ENCODE data around the gene PDE9A. TPM values are rescaled to one million over a fixed set of nuclear protein-coding genes. Genes with fewer than 3 reads are reported as not detected.

PDE9A gene
- total and polyA plus RNA-seq, 2 experiments from 2014 or later = not detected

DNA sequence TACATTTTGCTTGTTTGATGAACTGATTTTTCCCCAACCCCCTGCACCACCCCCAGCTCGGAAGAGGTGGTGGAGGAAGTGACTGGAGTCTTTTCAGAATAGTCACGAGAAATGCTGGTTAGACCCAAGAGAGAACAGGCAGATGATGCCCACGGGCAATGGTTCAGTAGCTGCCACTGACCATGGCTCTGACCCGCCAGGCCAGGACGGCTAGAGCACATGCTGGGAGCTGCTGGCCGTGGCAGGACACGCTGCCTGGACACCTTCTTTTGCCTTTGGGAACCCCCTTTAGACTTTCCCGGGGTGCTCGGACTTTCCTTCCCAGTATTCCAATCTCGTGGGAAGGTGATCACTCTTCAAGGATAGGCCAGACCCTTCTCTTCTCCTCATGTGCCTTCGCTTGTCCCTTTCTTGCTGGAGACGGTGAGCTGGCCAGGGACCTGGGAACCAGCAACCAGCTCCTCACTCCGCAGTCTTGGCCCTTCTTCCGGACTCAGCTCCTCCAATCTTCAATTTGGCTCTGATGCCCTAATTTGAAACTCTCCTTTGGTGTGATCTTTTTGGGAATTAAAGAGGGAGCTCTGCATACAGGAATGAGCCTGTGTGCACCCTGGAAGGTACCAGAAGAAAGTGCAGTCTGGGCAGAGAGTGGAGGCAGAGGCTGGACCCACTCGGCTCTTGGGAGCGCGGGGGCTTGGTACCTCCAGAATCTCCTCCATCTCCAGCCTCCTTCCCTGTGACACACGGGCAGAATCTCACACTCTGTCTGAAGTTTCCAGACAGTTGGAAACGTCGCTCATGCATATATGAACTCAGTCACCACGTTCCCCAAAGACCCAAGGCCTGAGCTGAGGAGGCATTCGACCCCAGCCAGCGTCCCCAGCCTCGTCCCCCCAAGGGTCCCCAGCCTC, 4.0 kb upstream of the PDE9A start:
- Histone ChIP-seq H3K9ac (no peak overlapping the region), H3K9me3 (ENCODE audit: low read depth) (no peaks in the 10 kb centered on the region), H3K9me2 (ENCODE audit: insufficient read depth) (no peaks in the 10 kb centered on the region), H3F3A (ENCODE audit: insufficient read depth) (no peaks in the 10 kb centered on the region), H3K27me3 (replicated peaks; ENCODE audit: insufficient read depth) (peaks cover 32% of the 10 kb centered on the region), H2AFZ (no peak overlapping the region), H3K36me3 (ENCODE audit: low read depth) (no peaks in the 10 kb centered on the region), H3K4me1 (ENCODE audit: insufficient read depth) (no peaks in the 10 kb centered on the region), H3K4me2 (ENCODE audit: unreplicated experiment) (no peak overlapping the region), H3K4me3 (no peak overlapping the region), H4K20me1 (ENCODE audit: insufficient read depth) (no peaks in the 10 kb centered on the region), H3K27ac (no peak overlapping the region), H3K79me2 (ENCODE audit: insufficient read depth) (no peaks in the 10 kb centered on the region)
- TF ChIP-seq EZH2 (IDR thresholded peaks at IDR 0.05; ENCODE audit: insufficient read depth, poor library complexity, severe bottlenecking) = no peak
- no peak for DNase-seq
- in situ Hi-C loops (cut with MboI) = no loop called here
- 71 to 74% methylated on average over 17 to 24 of the region's 24 CpGs for WGBS, 2 experiments (ENCODE audit: low coverage in 1 of 2, low lambda C conversion rate in 2 of 2, missing lambda C conversion rate in 2 of 2)

DNA sequence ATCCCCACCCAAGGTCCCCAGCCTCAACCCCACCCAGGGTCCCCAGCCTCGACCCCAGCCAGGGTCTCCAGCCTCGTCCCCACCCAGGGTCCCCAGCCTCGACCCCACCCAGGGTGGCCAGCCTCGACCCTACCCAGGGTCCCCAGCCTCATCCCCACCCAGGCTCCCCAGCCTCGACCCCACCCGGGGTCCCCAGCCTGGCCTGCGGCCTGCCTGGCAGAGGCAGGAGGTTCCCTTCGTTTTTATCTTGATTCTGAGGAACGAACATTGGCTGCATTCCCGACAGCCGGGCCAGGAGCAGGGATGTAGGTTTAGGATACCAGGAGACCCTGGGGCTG, 3.4 kb upstream of the PDE9A start:
- no peak overlapping the region for H2AFZ ChIP-seq
- H3K9ac ChIP-seq = no peak overlapping the region
- TF ChIP-seq EZH2 (IDR thresholded peaks at IDR 0.05; ENCODE audit: insufficient read depth, poor library complexity, severe bottlenecking) (no peak), EZH2phosphoT487 (IDR thresholded peaks at IDR 0.05; ENCODE audit: insufficient read depth, low read depth) (no peak)
- H3K9me3 ChIP-seq (ENCODE audit: low read depth) = no peaks in the 10 kb centered on the region
- peaks cover 38% of the 10 kb centered on the region for H3K27me3 ChIP-seq (replicated peaks; ENCODE audit: insufficient read depth)
- in situ Hi-C loops (cut with MboI) = no loop called here
- H3F3A ChIP-seq (ENCODE audit: insufficient read depth) = no peaks in the 10 kb centered on the region
- no peak overlapping the region for H3K4me2 ChIP-seq (ENCODE audit: unreplicated experiment)
- no peak for DNase-seq
- no peaks in the 10 kb centered on the region for H3K79me2 ChIP-seq (ENCODE audit: insufficient read depth)
- H3K27ac ChIP-seq = no peak overlapping the region
- H3K4me3 ChIP-seq = no peak overlapping the region
- no peaks in the 10 kb centered on the region for H3K36me3 ChIP-seq (ENCODE audit: low read depth)
- no peaks in the 10 kb centered on the region for H3K4me1 ChIP-seq (ENCODE audit: insufficient read depth)
- H4K20me1 ChIP-seq (ENCODE audit: insufficient read depth) = no peaks in the 10 kb centered on the region
- WGBS, 2 experiments (ENCODE audit: low coverage in 1 of 2, low lambda C conversion rate in 2 of 2, missing lambda C conversion rate in 2 of 2) = 66 to 77% methylated on average over 8 to 11 of the region's 11 CpGs
- no peaks in the 10 kb centered on the region for H3K9me2 ChIP-seq (ENCODE audit: insufficient read depth)

DNA sequence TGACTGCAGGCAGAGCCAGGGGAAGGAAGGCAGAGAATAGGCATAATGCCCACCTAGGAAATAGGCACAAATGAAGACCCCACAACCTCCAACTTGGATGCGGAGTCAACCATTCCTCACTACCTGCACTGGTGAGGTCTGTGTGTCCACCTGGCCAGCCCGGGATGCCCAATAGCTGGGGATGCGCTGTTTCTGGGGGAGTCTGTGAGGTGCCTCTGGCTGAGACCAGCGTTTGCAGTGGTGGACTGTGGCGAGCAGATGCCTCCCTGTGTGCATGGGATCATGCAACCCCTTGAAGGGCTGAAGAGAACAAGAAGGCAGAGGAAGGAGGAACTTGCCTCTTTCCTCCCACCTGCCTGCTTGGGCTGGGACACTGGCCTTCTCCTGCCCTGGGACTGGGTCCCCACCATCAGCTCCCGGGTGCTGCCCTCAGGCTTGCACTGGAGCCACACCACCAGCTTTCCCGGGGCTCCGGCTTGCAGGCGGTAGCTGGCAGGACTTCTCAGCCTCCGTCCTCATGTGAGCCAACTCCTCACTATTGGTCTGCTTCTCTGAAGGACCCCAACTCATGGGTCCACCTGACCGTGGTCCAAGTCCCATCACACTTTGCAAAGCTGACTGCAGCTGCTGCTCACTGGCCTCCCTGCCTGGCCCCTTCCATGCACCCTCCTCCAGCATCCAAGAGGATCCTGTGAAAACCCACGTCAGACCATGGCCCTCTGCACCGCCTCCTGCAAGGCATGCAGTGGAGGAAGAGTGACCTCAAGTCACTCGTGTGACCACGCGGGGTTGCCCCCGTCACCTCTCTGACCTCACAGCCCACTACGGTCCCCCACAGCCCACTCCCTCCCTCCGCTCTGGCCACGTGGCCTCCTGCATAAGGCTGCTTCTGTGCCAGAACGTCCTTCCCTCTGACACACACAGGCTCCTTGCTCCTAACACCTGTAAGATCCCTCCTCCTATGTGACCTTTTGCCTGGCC, 2.7 kb upstream of the PDE9A start:
- Histone ChIP-seq H4K20me1 (ENCODE audit: insufficient read depth) (no peaks in the 10 kb centered on the region), H3K36me3 (ENCODE audit: low read depth) (no peaks in the 10 kb centered on the region), H2AFZ (no peak overlapping the region), H3K4me1 (ENCODE audit: insufficient read depth) (no peaks in the 10 kb centered on the region), H3K4me3 (no peak overlapping the region), H3K27ac (no peak overlapping the region), H3K27me3 (replicated peaks; ENCODE audit: insufficient read depth) (peaks cover 46% of the 10 kb centered on the region), H3K79me2 (ENCODE audit: insufficient read depth) (no peaks in the 10 kb centered on the region), H3K9me2 (ENCODE audit: insufficient read depth) (no peaks in the 10 kb centered on the region), H3K9me3 (ENCODE audit: low read depth) (no peaks in the 10 kb centered on the region), H3K4me2 (ENCODE audit: unreplicated experiment) (no peak overlapping the region), H3K9ac (no peak overlapping the region), H3F3A (ENCODE audit: insufficient read depth) (no peaks in the 10 kb centered on the region)
- no peak for DNase-seq
- 35 to 36% methylated on average over 21 of the region's 21 CpGs for WGBS, 2 experiments (ENCODE audit: low coverage in 1 of 2, low lambda C conversion rate in 2 of 2, missing lambda C conversion rate in 2 of 2)
- no peak for TF ChIP-seq EZH2phosphoT487 (IDR thresholded peaks at IDR 0.05; ENCODE audit: insufficient read depth, low read depth)
- in situ Hi-C loops (cut with MboI) = no loop called here

DNA sequence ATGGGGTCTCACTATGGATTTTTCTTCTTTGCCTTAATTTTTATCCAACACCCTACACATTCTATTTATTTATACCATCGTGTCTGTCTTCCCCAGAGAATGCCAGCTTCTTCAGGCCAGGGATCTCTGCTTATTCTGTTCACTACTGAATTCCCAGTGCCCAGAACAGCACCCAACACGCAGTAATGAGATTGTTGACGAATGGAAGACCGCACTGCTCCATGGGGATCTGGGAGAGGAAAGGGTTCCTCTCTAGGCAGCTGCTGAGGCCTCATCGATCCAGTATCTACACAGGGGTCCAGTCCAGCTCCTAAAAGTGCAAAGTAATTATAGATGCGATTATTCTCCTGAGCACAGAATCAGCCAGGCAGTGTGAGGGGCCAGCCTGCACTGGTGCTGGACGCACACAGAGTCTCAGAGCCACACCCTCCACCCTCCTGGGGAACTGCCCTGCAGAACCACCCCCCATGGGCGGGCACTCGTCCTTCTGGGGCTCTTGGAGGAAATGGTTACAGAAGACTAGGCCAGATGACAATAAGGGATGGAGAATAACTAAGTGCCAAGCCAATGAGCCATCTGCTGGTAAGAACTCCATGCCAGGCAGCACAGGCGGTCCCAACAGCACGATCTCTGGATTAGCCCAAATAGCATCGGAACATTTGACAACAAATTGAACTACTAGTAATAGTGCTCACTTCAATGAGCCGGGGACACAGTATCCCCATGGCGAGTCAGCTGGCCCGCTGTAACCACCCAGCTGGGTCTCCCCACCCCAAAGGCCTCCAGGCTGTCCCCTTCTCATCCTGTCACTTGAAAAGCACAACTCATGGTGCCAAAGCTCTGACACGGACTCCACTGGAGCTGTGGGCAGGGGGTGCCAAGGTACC, 1.7 kb upstream of the PDE9A start:
- no peak overlapping the region for H3K4me2 ChIP-seq (ENCODE audit: unreplicated experiment)
- no peaks in the 10 kb centered on the region for H3K36me3 ChIP-seq (ENCODE audit: low read depth)
- peaks cover 55% of the 10 kb centered on the region for H3K27me3 ChIP-seq (replicated peaks; ENCODE audit: insufficient read depth)
- no peak overlapping the region for H3K4me3 ChIP-seq
- H3K79me2 ChIP-seq (ENCODE audit: insufficient read depth) = no peaks in the 10 kb centered on the region
- H3K9ac ChIP-seq = no peak overlapping the region
- H4K20me1 ChIP-seq (ENCODE audit: insufficient read depth) = no peaks in the 10 kb centered on the region
- no peak for DNase-seq
- H3F3A ChIP-seq (ENCODE audit: insufficient read depth) = no peaks in the 10 kb centered on the region
- H3K9me3 ChIP-seq (ENCODE audit: low read depth) = no peaks in the 10 kb centered on the region
- no peak overlapping the region for H2AFZ ChIP-seq
- WGBS, 2 experiments (ENCODE audit: low coverage in 1 of 2, low lambda C conversion rate in 2 of 2, missing lambda C conversion rate in 2 of 2) = 23 to 24% methylated on average over 16 of the region's 16 CpGs
- TF ChIP-seq EZH2phosphoT487 (IDR thresholded peaks at IDR 0.05; ENCODE audit: insufficient read depth, low read depth) (no peak), EZH2 (IDR thresholded peaks at IDR 0.05; ENCODE audit: insufficient read depth, poor library complexity, severe bottlenecking) (no peak)
- in situ Hi-C loops (cut with MboI) = no loop called here
- no peaks in the 10 kb centered on the region for H3K4me1 ChIP-seq (ENCODE audit: insufficient read depth)
- no peaks in the 10 kb centered on the region for H3K9me2 ChIP-seq (ENCODE audit: insufficient read depth)
- no peak overlapping the region for H3K27ac ChIP-seq
